Measurements from ENCODE around the gene BRI3BP. TPM values are rescaled to one million over a fixed set of nuclear protein-coding genes. Genes with fewer than 3 reads are reported as not detected.

BRI3BP gene
- total RNA-seq, 1 donor from 2014 or later: 3.6 TPM

- no peak for FAIRE-seq
- no peak for TF ChIP-seq EZH2 (IDR thresholded peaks at IDR 0.05; ENCODE audit: insufficient read depth, low read length)
- no peak for TF ChIP-seq CTCF (IDR thresholded peaks at IDR 0.05; ENCODE audit: insufficient read depth, low read depth, low read length)
- H3K36me3 Mint-ChIP-seq (ENCODE audit: low read depth, unreplicated experiment): no peaks in the 10 kb centered on the region
Measured at GRCh38 chr12:125033288-125033687, 39.8 kb downstream of the BRI3BP start.

DNA sequence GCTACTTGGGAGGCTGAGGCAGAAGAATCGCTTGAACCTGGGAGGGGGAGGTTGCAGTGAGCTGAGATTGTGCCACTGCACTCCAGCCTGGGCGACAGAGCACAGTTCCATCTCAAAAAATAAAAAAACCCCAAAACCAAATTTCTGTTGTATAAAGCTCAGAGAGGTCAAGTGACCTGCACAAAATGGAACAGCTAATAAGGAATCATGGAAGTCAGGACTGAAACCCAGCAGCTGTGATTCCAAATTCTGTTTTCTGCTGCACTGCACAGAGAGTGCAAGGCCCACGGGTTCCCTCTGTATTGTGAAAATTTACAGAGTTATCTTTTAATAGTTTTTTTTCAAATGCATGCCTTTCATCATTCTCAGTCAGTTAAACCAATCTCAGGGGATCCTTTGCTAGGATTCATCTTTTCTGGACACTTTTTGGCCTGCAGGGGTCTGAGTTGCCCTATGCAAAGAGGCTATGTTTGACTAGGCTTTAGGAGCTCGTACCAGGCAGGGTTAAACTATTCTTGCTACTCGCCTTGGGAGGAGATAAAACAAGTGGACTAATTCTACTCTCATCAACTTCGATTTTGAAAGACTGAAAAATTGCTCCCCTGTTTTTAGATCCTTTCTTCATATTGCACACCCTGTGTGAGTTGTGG is 45.7 kb downstream of the BRI3BP start:
- Mint-ChIP-seq H3K4me1 (ENCODE audit: low read depth, unreplicated experiment) (no peaks in the 10 kb centered on the region), H3K4me3 (ENCODE audit: unreplicated experiment) (no peak overlapping the region), H3K36me3 (ENCODE audit: low read depth, unreplicated experiment) (no peaks in the 10 kb centered on the region), H3K27me3 (ENCODE audit: low read depth, unreplicated experiment) (no peaks in the 10 kb centered on the region), H3K9me3 (ENCODE audit: unreplicated experiment) (peaks cover 1% of the 10 kb centered on the region), H3K27ac (ENCODE audit: unreplicated experiment) (no peak overlapping the region)
- Histone ChIP-seq H3K9me3 (ENCODE audit: insufficient read depth, low read depth, low read length) (no peaks in the 10 kb centered on the region), H3K27ac (ENCODE audit: low read depth, low read length) (no peak overlapping the region), H3K36me3 (ENCODE audit: insufficient read depth, low read length) (no peaks in the 10 kb centered on the region), H2AFZ (ENCODE audit: low read depth, low read length) (no peak overlapping the region), H3K4me1 (ENCODE audit: insufficient read depth, low read length) (no peaks in the 10 kb centered on the region), H4K20me1 (ENCODE audit: insufficient read depth, low read length) (no peaks in the 10 kb centered on the region), H3K79me2 (ENCODE audit: insufficient read depth, low read length) (no peaks in the 10 kb centered on the region), H3K27me3 (ENCODE audit: insufficient read depth, low read length) (no peaks in the 10 kb centered on the region), H3K9ac (ENCODE audit: low read length) (no peak overlapping the region), H3K4me2 (ENCODE audit: low read length) (no peak overlapping the region), H3K4me3 (ENCODE audit: insufficient read depth, low read depth, low read length) (no peak overlapping the region)
- TF ChIP-seq EZH2 (IDR thresholded peaks at IDR 0.05; ENCODE audit: insufficient read depth, low read length) (no peak), CTCF (IDR thresholded peaks at IDR 0.05; ENCODE audit: insufficient read depth, low read depth, low read length) (no peak)
- no peak for FAIRE-seq
- no peak for DNase-seq (ENCODE audit: low read depth)

More at GRCh38 chr12:125033288-125033687, 39.8 kb downstream of the BRI3BP start:
- Histone ChIP-seq H2AFZ (ENCODE audit: low read depth, low read length) (no peak overlapping the region), H3K27me3 (ENCODE audit: insufficient read depth, low read length) (no peaks in the 10 kb centered on the region), H4K20me1 (ENCODE audit: insufficient read depth, low read length) (no peaks in the 10 kb centered on the region), H3K4me2 (ENCODE audit: low read length) (no peak overlapping the region), H3K9me3 (ENCODE audit: insufficient read depth, low read depth, low read length) (no peaks in the 10 kb centered on the region), H3K27ac (ENCODE audit: low read depth, low read length) (no peak overlapping the region), H3K4me3 (ENCODE audit: insufficient read depth, low read depth, low read length) (no peak overlapping the region), H3K36me3 (ENCODE audit: insufficient read depth, low read length) (no peaks in the 10 kb centered on the region), H3K9ac (ENCODE audit: low read length) (no peak overlapping the region), H3K4me1 (ENCODE audit: insufficient read depth, low read length) (no peaks in the 10 kb centered on the region), H3K79me2 (ENCODE audit: insufficient read depth, low read length) (no peaks in the 10 kb centered on the region)
- H3K27ac Mint-ChIP-seq (ENCODE audit: unreplicated experiment): no peak overlapping the region
- H3K4me3 Mint-ChIP-seq (ENCODE audit: unreplicated experiment): no peak overlapping the region
- no peaks in the 10 kb centered on the region for H3K4me1 Mint-ChIP-seq (ENCODE audit: low read depth, unreplicated experiment)
- H3K9me3 Mint-ChIP-seq (ENCODE audit: unreplicated experiment): peaks cover 1% of the 10 kb centered on the region
- no peaks in the 10 kb centered on the region for H3K27me3 Mint-ChIP-seq (ENCODE audit: low read depth, unreplicated experiment)
- no peak for DNase-seq (ENCODE audit: low read depth)

GRCh38 chr12:125049093-125049458 is 55.6 kb downstream of the BRI3BP start:
- Mint-ChIP-seq H3K9me3 (ENCODE audit: unreplicated experiment) (no peaks in the 10 kb centered on the region), H3K4me3 (ENCODE audit: unreplicated experiment) (no peak overlapping the region), H3K36me3 (ENCODE audit: low read depth, unreplicated experiment) (no peaks in the 10 kb centered on the region), H3K27me3 (ENCODE audit: low read depth, unreplicated experiment) (no peaks in the 10 kb centered on the region), H3K27ac (ENCODE audit: unreplicated experiment) (no peak overlapping the region), H3K4me1 (ENCODE audit: low read depth, unreplicated experiment) (no peaks in the 10 kb centered on the region)
- H3K4me1 ChIP-seq (ENCODE audit: insufficient read depth, low read length): peaks cover 3% of the 10 kb centered on the region
- H3K4me3 ChIP-seq (ENCODE audit: insufficient read depth, low read depth, low read length): peak overlapping the region; percentile 79
- peak overlapping the region; percentile 99 for H3K4me2 ChIP-seq (ENCODE audit: low read length)
- H3K27me3 ChIP-seq (ENCODE audit: insufficient read depth, low read length): no peaks in the 10 kb centered on the region
- DNase-seq (ENCODE audit: low read depth) (no peak), FAIRE-seq (no peak)
- H2AFZ ChIP-seq (ENCODE audit: low read depth, low read length): peak overlapping the region; percentile 99
- no peak overlapping the region for H3K27ac ChIP-seq (ENCODE audit: low read depth, low read length)
- H4K20me1 ChIP-seq (ENCODE audit: insufficient read depth, low read length): no peaks in the 10 kb centered on the region
- no peaks in the 10 kb centered on the region for H3K9me3 ChIP-seq (ENCODE audit: insufficient read depth, low read depth, low read length)
- peak overlapping the region; percentile 59 for H3K9ac ChIP-seq (ENCODE audit: low read length)
- TF ChIP-seq EZH2 (IDR thresholded peaks at IDR 0.05; ENCODE audit: insufficient read depth, low read length): no peak
- no peak for TF ChIP-seq CTCF (IDR thresholded peaks at IDR 0.05; ENCODE audit: insufficient read depth, low read depth, low read length)
- no peaks in the 10 kb centered on the region for H3K36me3 ChIP-seq (ENCODE audit: insufficient read depth, low read length)
- no peaks in the 10 kb centered on the region for H3K79me2 ChIP-seq (ENCODE audit: insufficient read depth, low read length)
